CD4-positive, alpha-beta T cell (primary cell): ENCODE data around the gene CADM1. TPM values are rescaled to one million over a fixed set of nuclear protein-coding genes. Genes with fewer than 3 reads are reported as not detected.

Source experiments
- ATAC-seq: fragments of 200-7000 bp; cut with Tn5 transposase; one replicate; pipeline ENCODE4 v1.10.0; 2022; ENCODE audit warnings: mild to moderate bottlenecking; ENCODE audit not compliant: poor library complexity
- CTCF ChIA-PET: fragments of 350-600 bp; sonication (Branson Sonifier 250); formaldehyde crosslinking; loops from one replicate; lab custom pipeline; 2021; ENCODE audit warnings: antibody characterized with exemption, inconsistent platforms; lab: Charles Lee
- POLR2A ChIA-PET: fragments of 350-600 bp; sonication (Branson Sonifier 250); formaldehyde crosslinking; loops from one replicate; lab custom pipeline; 2021; ENCODE audit warnings: antibody characterized with exemption, inconsistent platforms; lab: Charles Lee
- DNase-seq, 14 experiments: peaks; one replicate each; pipeline ENCODE4 v3.0.0-alpha.2; 2013 to 2020; ENCODE audit warnings: mixed read lengths in 2 of 14
- H3K27ac ChIP-seq, 2 donors: one replicate each; pipeline versions ENCODE4 v1.5.1 to v1.7.0; 2013; ENCODE audit warnings: low read length in 2 of 2, low read depth in 1 of 2, mild to moderate bottlenecking in 1 of 2
- H3K27me3 ChIP-seq, 2 experiments: 1 replicate in 1 of 2; 2 replicates in 1 of 2; pipeline versions ENCODE4 v1.6.1 to v1.7.0; 2013; ENCODE audit warnings: low read length in 2 of 2, control low read depth in 1 of 2, mild to moderate bottlenecking in 1 of 2, moderate library complexity in 1 of 2; ENCODE audit not compliant: insufficient read depth in 2 of 2, control insufficient read depth in 1 of 2
- H3K36me3 ChIP-seq: one replicate; pipeline ENCODE4 v1.6.1; 2013; ENCODE audit warnings: low read length, control low read depth; ENCODE audit not compliant: insufficient read depth
- H3K4me1 ChIP-seq: one replicate; pipeline ENCODE4 v1.6.1; 2013; ENCODE audit warnings: low read length, control low read depth; ENCODE audit not compliant: insufficient read depth
- H3K4me3 ChIP-seq: one replicate; pipeline ENCODE4 v1.5.1; 2013; ENCODE audit warnings: mild to moderate bottlenecking, low read length, moderate library complexity
- H3K9me3 ChIP-seq, 2 experiments: 1 replicate in 1 of 2; 2 replicates in 1 of 2; pipeline versions ENCODE4 v1.6.1 to v1.7.0; 2013; ENCODE audit warnings: low read length in 2 of 2, mild to moderate bottlenecking in 2 of 2, control low read depth in 1 of 2, moderate library complexity in 1 of 2; ENCODE audit not compliant: control insufficient read depth in 1 of 2, insufficient read depth in 1 of 2
- H3K27ac Mint-ChIP-seq: one replicate; pipeline ENCODE4 v1.8.0; 2020; ENCODE audit warnings: mixed read lengths
- H3K27me3 Mint-ChIP-seq: one replicate; pipeline ENCODE4 v1.8.0; 2021; ENCODE audit warnings: mixed read lengths
- H3K36me3 Mint-ChIP-seq: one replicate; pipeline ENCODE4 v1.8.0; 2021; ENCODE audit warnings: low read depth, mixed read lengths
- H3K4me1 Mint-ChIP-seq: one replicate; pipeline ENCODE4 v1.8.0; 2021; ENCODE audit warnings: low read depth, mixed read lengths
- H3K4me3 Mint-ChIP-seq: one replicate; pipeline ENCODE4 v1.8.0; 2020; ENCODE audit warnings: mild to moderate bottlenecking, mixed read lengths
- H3K9me3 Mint-ChIP-seq: one replicate; pipeline ENCODE4 v1.8.0; 2020; ENCODE audit warnings: mixed read lengths
- CTCF ChIP-seq: fragments of 200-600 bp; IDR thresholded peaks from one replicate; pipeline ENCODE4 v1.8.0; 2022; ENCODE audit warnings: antibody characterized with exemption, mild to moderate bottlenecking
- intact Hi-C, 2 experiments: fragments of 100-400 bp; cut with DNase I in 1 of 2; cut with micrococcal nuclease in 1 of 2; formaldehyde crosslinking; loops; one replicate each; pipeline versions ENCODE4 v1.15.1 to v1.9.0; 2023 to 2025; cut with DNase I, micrococcal nuclease
- total RNA-seq, 174 experiments: library from RNA in 2 of 174; stranded (reverse) in 2 of 174; gene quantifications; one replicate each; pipeline ENCODE4 v1.2.3 and lab custom pipeline; 2021 to 2026

Gene CADM1
- total RNA-seq, 2 experiments from 2014 or later: 1.1 to 1.4 TPM

- DNase-seq: no peak
- Histone ChIP-seq H3K36me3 (no peaks in the 10 kb centered on the region), H3K4me3 (no peak overlapping the region), H3K4me1 (no peaks in the 10 kb centered on the region), H3K27me3 (no peaks in the 10 kb centered on the region), H3K27ac (no peak overlapping the region), H3K9me3 (no peaks in the 10 kb centered on the region)
- no peak overlapping the region for H3K4me3 Mint-ChIP-seq
- H3K36me3 Mint-ChIP-seq: no peaks in the 10 kb centered on the region
- intact Hi-C loops: loop anchor here in 1 of 2 experiments (5.0 kb wide), 1 partner anchor 1358 kb away; no protein-coding TSS in a partner anchor
- H3K4me1 Mint-ChIP-seq: no peaks in the 10 kb centered on the region
- no peak for TF ChIP-seq CTCF
- CTCF ChIA-PET: interaction anchor here (1.3 kb wide), 1 partner anchor 9 kb away, joined by 4 read pairs; no protein-coding TSS in a partner anchor
- H3K27ac Mint-ChIP-seq: no peak overlapping the region
- ATAC-seq: no peak
- POLR2A ChIA-PET: no interaction called here
- no peaks in the 10 kb centered on the region for H3K27me3 Mint-ChIP-seq
- no peaks in the 10 kb centered on the region for H3K9me3 Mint-ChIP-seq
These were observed 170.3 kb downstream of the CADM1 start for GRCh38 chr11:115333949-115334348.

DNA sequence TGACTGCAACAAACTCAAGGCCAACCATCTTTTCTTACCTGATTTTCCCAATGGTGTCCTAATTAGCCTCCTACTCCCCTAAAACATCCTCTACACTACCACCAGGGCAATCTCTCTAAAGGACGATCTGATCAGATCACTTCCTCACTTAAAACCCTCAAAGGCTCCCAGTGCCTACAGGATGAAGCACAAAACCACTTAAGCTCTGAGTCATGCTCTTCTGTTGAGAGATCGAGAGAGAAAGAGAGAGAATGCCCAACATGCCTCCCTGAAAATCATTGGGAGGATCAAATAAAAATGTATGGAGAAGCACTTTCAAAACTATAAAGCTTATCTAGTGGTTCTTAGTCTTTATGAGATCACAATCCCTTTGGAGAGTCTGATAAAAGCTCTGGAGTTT, 171.1 kb downstream of the CADM1 start:
- Mint-ChIP-seq H3K27me3 (no peaks in the 10 kb centered on the region), H3K36me3 (no peaks in the 10 kb centered on the region), H3K4me1 (no peaks in the 10 kb centered on the region), H3K27ac (no peak overlapping the region), H3K4me3 (no peak overlapping the region), H3K9me3 (no peaks in the 10 kb centered on the region)
- Histone ChIP-seq H3K9me3 (no peaks in the 10 kb centered on the region), H3K27ac (no peak overlapping the region), H3K4me3 (no peak overlapping the region), H3K36me3 (no peaks in the 10 kb centered on the region), H3K27me3 (no peaks in the 10 kb centered on the region), H3K4me1 (no peaks in the 10 kb centered on the region)
- no peak for TF ChIP-seq CTCF
- ChIA-PET POLR2A (no interaction called here), CTCF (interaction anchor here (1.3 kb wide), 1 partner anchor 8 kb away, joined by 4 read pairs; no protein-coding TSS in a partner anchor)
- DNase-seq: no peak
- intact Hi-C loops: loop anchor here in 1 of 2 experiments (5.0 kb wide), 1 partner anchor 1359 kb away; no protein-coding TSS in a partner anchor
- no peak for ATAC-seq

- H3K27ac ChIP-seq: no peak overlapping the region
- Mint-ChIP-seq H3K27ac (no peak overlapping the region), H3K9me3 (no peaks in the 10 kb centered on the region), H3K27me3 (no peaks in the 10 kb centered on the region), H3K4me1 (no peaks in the 10 kb centered on the region), H3K36me3 (no peaks in the 10 kb centered on the region), H3K4me3 (no peak overlapping the region)
- ATAC-seq (no peak), DNase-seq (no peak)
- ChIA-PET POLR2A (no interaction called here), CTCF (no interaction called here)
- no peak for TF ChIP-seq CTCF
- intact Hi-C loops: loop anchor here in 1 of 2 experiments (5.0 kb wide), 1 partner anchor 1361 kb away; no protein-coding TSS in a partner anchor
- H3K4me1 ChIP-seq: no peaks in the 10 kb centered on the region
- no peaks in the 10 kb centered on the region for H3K27me3 ChIP-seq
- no peak overlapping the region for H3K4me3 ChIP-seq
- no peaks in the 10 kb centered on the region for H3K36me3 ChIP-seq
- no peaks in the 10 kb centered on the region for H3K9me3 ChIP-seq
These were observed 173.3 kb downstream of the CADM1 start for GRCh38 chr11:115330684-115331482.
